ENCODE measurements around the gene APCS.

APCS gene

GRCh38 chr1:159587461-159587951, at the start of gene APCS:
APCS (plus strand) TSS chr1:159587826; CDS start chr1:159587922, 96 bp downstream.
- no peak for DNase-seq

DNA sequence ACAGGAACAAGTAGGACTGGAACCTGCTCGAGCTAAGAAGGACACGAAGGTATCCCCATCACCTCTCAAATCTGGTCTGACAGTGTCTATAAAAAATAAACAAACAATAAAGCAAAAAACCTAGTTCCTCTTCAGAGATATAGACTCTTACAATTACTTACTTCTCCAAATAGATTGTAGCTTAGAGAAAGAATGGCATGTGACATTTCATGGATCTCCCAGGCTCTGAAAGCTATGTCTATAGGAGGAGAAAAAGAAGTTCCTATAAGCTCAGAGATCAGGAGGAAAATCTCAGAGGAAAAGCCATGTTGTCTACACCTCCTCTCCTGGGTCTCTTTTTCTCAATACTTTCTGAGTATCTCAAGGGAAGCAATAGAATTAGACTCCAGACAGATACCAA, 39.5 kb upstream of the APCS start:
- DNase-seq = no peak

DNA sequence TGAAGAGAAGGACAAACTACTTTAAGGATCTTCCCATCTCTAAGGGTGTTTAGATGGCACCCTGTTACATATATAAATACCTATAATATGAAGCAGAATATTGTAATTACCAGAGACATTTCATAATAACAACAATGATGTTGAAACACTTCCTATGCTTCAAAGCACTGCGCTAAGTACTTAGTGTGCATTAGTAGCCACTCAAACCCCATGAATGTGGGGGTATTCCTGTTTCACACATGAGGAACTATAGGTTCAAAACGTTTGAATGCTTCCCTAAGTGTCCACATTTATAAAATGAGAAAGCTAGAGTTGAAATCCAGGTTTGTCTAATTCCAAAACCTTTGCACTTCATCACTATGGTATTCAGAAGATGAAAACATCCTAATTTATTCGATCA, 33.4 kb upstream of the APCS start:
- no peak for DNase-seq

DNA sequence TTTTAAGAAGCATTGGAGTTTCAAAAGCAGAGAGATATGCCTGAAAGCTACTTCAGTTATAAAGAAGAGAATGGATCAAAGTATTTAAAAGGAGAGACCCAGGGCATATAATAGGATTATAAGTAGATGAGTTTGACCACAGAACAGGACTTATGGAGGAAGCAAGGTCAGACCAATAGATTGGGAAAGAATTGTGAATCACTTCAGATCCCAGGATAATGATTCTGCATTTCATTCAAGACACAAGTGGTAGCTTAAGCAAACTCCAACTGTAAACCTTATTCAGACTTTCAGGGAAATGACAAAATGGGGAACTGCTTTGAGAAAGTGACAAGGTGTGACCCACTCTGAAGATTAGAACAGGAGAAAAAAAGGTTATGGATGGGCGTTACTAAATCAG, 32.9 kb upstream of the APCS start:
- DNase-seq = no peak

DNA sequence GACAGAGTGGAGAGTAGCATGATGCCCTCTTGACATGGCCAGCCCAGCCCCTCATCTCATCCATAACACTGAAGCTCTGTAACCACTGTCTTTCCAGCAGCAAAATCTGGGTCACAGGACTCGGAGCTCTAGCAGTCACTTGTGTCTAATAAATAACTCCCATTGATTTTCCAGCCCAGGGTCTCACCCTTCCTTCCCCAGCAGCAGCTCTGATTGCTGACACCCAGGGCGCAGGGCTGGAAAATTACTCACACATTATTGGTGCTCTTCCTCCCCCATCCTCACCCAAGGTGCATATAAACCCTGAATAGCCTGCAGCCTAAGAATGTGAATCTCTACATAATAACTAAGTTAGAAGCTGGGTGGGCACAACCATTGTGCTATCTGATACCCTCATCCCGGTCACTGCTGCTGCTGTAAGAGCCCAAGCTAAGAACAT, 30.7 kb upstream of the APCS start:
- DNase-seq = no peak

DNA sequence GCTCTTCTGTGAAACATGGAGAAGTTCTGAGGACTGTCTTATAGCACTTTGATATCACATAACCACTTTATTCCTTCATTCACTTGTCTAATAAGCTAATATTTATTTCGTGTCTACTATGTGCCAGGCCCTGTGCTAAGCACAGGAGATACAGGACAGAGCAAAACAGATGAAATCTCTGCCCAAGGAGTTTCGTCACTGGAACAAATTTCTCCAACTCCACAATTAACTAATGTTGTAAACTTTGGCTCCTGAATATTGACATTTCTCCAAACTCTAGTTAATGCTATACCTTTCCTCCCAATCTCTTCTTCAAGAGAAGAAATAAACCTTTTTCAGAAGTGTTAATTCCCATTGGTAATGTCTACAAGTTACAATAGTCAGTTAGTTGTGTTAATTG, 27.0 kb upstream of the APCS start:
- DNase-seq = no peak

DNA sequence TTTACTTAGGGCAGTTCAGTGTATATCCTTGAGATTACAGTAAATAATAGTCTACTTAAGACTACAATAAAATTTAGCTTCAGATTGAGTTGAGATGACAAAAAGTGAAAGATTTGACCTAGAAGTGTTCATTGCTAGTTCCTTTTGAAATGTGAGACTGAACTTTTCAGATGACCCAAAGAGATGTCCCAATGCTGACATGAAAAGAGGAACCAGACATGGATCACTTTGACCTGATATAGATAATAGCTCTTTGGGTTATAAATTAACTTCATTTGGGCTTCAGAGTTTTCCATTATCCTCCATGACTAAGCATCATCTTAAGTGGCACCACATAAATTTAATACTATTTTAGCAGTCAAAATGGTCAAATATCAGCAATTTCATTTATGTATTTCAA, 26.1 kb upstream of the APCS start:
- DNase-seq = no peak

DNA sequence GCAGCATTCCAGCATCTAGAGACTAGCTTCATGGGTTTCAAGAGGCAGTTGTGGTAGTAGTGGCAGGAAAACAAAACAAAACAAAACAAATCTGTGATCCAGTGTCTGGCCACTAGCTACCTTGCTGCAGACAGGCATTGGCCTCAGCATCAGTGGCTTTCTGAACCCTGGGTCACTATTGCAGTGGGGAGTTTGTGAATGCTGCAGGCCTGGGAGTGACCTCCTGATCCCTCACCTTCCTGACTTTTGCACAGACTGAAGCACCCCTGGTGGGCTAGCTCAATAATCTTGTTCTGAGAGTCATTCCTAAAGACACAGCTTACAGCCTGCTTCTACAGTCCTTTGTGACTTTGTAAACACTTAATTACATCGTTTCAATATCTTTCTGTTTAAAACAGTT, 24.9 kb upstream of the APCS start:
- DNase-seq = no peak

GRCh38 chr1:159577446-159577845, 10.2 kb upstream of the APCS start:
- no peak for DNase-seq

- no peak for DNase-seq
Observed at GRCh38 chr1:159580340-159580739, 7.3 kb upstream of the APCS start.

- DNase-seq = no peak
Observed at GRCh38 chr1:159581422-159581821, 6.2 kb upstream of the APCS start.

DNA sequence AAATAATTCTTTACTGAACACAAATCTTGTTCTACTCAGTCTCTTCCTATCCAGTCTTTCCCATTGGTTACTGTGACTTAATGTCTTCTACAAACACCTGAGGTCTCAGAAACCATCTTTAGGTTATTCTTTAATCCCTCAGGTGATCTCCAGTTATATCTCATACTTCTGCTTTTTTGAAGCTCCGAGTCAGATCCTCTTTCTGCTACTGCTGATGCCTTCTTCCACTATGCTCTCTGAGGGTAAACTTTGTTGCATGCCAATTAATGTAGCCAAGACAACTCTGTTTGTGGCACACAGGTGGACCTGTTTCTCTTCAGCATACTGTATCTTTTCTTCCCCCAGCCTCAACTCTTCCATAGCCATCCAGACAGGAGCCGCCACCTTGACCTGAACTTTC, 3.1 kb upstream of the APCS start:
- DNase-seq = no peak

DNA sequence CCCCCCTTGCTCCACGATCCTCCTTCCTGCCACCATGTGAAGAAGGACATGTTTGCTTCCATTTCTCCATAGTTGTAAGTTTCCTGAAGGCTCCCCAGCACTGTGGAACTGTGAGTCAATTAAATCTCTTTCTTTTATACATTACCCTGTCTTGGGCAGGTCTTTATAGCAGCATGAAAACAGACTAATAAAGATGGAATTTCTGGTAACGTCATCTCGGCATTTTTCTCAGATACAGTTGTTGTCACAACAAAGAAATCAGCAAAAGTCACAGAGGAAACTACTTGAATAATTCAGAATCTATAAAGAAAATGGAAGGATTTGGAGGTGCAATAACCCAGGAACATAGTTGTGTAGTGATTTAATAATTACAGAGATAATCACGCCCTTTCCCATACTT, 4.4 kb downstream of the APCS start:
- DNase-seq = no peak

- DNase-seq = no peak
Observed at GRCh38 chr1:159594625-159595405, 7.2 kb downstream of the APCS start.

- no peak for DNase-seq
Observed at GRCh38 chr1:159598196-159598595, 10.6 kb downstream of the APCS start.

DNA sequence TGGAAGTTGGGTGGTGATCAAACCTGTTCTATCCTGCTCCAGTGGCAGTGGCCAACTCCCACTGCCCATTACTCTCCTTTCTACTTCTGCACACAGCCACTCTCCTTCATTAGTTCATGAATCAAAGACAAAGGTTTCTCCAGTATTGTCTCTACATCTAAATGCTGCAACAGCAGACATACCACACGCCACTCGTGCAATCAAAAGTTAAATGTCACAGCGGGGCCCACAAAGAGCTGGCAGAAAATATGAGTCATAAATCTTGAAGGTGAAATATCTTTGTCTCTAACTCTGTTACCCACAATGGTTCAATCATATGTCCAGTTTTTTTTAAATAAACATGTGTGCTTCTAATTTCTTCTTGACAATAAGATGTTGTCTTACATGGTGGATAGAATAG, 13.3 kb downstream of the APCS start:
- no peak for DNase-seq

GRCh38 chr1:159602501-159602999, 14.9 kb downstream of the APCS start:
- no peak for DNase-seq

DNA sequence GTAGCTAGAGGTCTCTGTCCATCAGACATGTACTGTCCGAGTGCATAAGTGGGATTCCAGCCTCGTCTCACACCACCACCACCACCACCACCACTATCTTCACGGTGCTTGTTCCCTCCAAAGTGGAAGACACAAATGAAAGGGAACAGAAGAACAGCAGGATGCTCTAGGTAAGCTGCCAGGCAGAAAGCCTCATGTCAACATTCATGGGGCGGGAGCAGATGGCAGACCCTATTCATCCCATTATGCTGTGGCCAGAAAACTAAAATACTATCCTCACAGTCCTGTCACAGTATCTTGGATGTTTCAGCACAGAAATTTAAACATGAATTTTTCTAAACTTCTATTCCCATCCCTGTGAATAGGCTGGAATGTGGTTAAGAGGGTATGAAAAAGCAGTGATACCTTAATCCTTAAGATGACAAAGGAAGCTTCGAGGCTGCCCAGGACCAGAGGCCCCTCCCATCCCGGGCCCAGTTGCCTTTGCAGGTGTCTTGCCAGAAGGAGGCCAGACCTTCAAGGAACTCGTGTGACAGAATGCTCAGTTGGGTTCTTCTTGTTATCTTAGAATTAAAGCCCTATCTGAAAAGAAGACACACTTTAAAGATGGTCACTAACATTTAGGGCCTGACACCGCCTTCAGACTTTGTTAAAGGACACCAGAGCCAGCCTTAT, 24.7 kb downstream of the APCS start:
- DNase-seq = peak in 1 of 14 donors; percentile 1

GRCh38 chr1:159632922-159633321, 45.3 kb downstream of the APCS start:
- DNase-seq = no peak
